Measurements from ENCODE around the gene PGGT1B. TPM values are rescaled to one million over a fixed set of nuclear protein-coding genes. Genes with fewer than 3 reads are reported as not detected.
A peak's percentile ranks its signal among the peaks of the same experiment; 100 is the strongest.

PGGT1B gene
- 10 to 100 TPM; 39.5 to 60.1 (median 46.1) TPM for total RNA-seq
- total RNA-seq (2013), result 46.9 TPM

DNA sequence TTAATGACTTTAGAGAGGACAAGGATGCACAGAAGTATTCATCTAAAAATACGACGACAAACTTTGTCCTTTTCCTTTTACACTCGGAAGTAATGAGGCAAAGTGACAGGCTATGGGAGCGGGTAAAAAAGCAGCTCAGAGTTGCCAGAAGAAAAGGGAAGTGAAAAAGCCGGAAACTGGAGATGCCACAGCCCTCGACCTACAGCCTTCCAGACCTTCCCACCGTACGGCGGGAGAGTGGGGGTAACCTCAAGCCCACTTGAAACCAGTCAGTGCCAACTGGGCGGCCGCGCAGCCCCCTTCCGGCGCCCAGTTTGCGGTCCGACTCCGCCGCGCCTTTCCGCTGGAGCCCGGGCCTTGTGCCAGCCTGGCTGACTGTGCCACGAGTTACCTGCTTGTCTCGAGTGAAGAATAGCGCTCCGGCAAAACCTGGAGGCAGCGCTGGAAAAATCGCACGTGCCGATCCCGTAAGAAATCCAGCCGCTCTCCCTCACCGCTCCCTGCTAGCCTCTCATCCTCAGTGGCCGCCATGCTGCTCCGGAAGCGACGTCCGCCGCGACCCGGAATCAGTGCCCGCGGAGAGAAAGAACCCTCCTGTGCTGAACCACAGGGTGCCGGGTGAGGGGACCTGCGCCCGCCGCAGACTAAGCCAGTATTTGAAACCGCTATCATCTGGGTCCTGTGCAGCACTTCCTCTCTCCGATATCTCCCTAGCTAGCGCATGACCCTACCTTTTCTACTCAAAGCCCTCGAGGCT, at the start of gene PGGT1B:
Gene PGGT1B (minus strand): TSS at position 557 of the 757 bp plus-strand sequence. CDS start 26 bp downstream, at position 531.
- Histone ChIP-seq H3K9me3 (ENCODE audit: control insufficient read depth, insufficient read depth, low read length) (no peaks in the 10 kb centered on the region), H3K36me3 (ENCODE audit: control insufficient read depth, insufficient read depth, low read length) (peaks cover 6% of the 10 kb centered on the region), H3K27ac (ENCODE audit: low read length) (peak within 1 kb of the TSS; percentile 94), H3K4me3 (ENCODE audit: low read length) (peak within 1 kb of the TSS; percentile 99), H3K4me1 (ENCODE audit: control insufficient read depth, insufficient read depth, low read length) (peaks cover 8% of the 10 kb centered on the region), H3K27me3 (ENCODE audit: control insufficient read depth, insufficient read depth, low read length) (no peaks in the 10 kb centered on the region)
- whole genome bisulfite sequencing (ENCODE audit: insufficient coverage), result under 1% methylated on average over 50 of the region's 50 CpGs
- Mint-ChIP-seq H3K27ac (peak within 1 kb of the TSS; percentile 91 to 94), H3K9me3 (no peaks in the 10 kb centered on the region), H3K4me3 (peak within 1 kb of the TSS; percentile 92), H3K27me3 (ENCODE audit: low read depth in 2 of 2) (no peaks in the 10 kb centered on the region), H3K4me1 (peaks cover 50 to 52% of the 10 kb centered on the region in 2 donors), H3K36me3 (peaks cover 6% of the 10 kb centered on the region)
- peak; percentile 90 to 94 (median 93) for ATAC-seq
- DNase-seq, result peak; percentile 58 to 80
- intact Hi-C loops (cut with micrococcal nuclease), result loop anchor here (5.0 kb wide), 1 partner anchor 160 kb away; no protein-coding TSS in a partner anchor
- no peak for TF ChIP-seq CTCF (IDR thresholded peaks at IDR 0.05)

- H3K9me3 ChIP-seq (ENCODE audit: control insufficient read depth, insufficient read depth, low read length), result no peaks in the 10 kb centered on the region
- no peak overlapping the region for H3K4me3 ChIP-seq (ENCODE audit: low read length)
- no peaks in the 10 kb centered on the region for H3K4me1 ChIP-seq (ENCODE audit: control insufficient read depth, insufficient read depth, low read length)
- TF ChIP-seq CTCF (IDR thresholded peaks at IDR 0.05), result peak; percentile 79
- no peak overlapping the region for H3K27ac ChIP-seq (ENCODE audit: low read length)
- no peak overlapping the region for H3K4me3 Mint-ChIP-seq
- ATAC-seq (peak in 2 of 3 donors; percentile 46 to 53), DNase-seq (peak in 1 of 2 donors; percentile 70)
- 60% methylated on average over 1 of the region's 1 CpG for WGBS (ENCODE audit: insufficient coverage)
- intact Hi-C loops (cut with micrococcal nuclease), result loop anchor here (1.0 to 5.0 kb wide), 4 partner anchors 264 to 757 kb away; no protein-coding TSS in a partner anchor
- H3K27ac Mint-ChIP-seq, result no peak overlapping the region
- no peaks in the 10 kb centered on the region for H3K36me3 ChIP-seq (ENCODE audit: control insufficient read depth, insufficient read depth, low read length)
- peaks cover 6% of the 10 kb centered on the region for H3K27me3 ChIP-seq (ENCODE audit: control insufficient read depth, insufficient read depth, low read length)
- peaks cover 22 to 48% of the 10 kb centered on the region in 2 donors for H3K27me3 Mint-ChIP-seq (ENCODE audit: low read depth in 2 of 2)
- no peaks in the 10 kb centered on the region for H3K9me3 Mint-ChIP-seq
- H3K36me3 Mint-ChIP-seq, result no peaks in the 10 kb centered on the region
- no peaks in the 10 kb centered on the region for H3K4me1 Mint-ChIP-seq
Observed at GRCh38 chr5:115309751-115310370, 47.2 kb upstream of the PGGT1B start.

DNA sequence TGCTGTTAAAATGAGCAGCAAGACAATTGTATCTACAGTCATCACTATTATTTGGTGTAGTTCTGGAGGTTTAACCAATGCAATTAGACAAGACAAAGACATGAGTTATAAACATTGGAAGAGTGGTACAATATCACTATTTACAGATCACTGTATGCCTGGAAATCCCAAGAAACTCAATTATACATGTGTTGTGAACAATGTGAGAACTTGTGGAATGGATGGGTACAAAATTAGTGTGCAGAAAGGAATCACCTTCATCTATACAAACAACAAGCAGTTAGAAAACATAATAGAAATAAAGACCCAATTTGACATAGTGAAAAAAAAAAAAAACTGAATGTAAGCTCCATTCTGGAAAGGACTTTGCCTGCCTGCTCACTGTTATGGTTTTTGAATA, 46.1 kb upstream of the PGGT1B start:
- H3K9me3 ChIP-seq (ENCODE audit: control insufficient read depth, insufficient read depth, low read length), result no peaks in the 10 kb centered on the region
- DNase-seq, result no peak
- Mint-ChIP-seq H3K4me3 (no peak overlapping the region), H3K27ac (no peak overlapping the region), H3K4me1 (no peaks in the 10 kb centered on the region), H3K9me3 (no peaks in the 10 kb centered on the region), H3K27me3 (ENCODE audit: low read depth in 2 of 2) (peaks cover 26 to 52% of the 10 kb centered on the region in 2 donors), H3K36me3 (no peaks in the 10 kb centered on the region)
- no peak for TF ChIP-seq CTCF (IDR thresholded peaks at IDR 0.05)
- ATAC-seq, result no peak
- H3K4me3 ChIP-seq (ENCODE audit: low read length), result no peak overlapping the region
- no peak overlapping the region for H3K27ac ChIP-seq (ENCODE audit: low read length)
- H3K36me3 ChIP-seq (ENCODE audit: control insufficient read depth, insufficient read depth, low read length), result no peaks in the 10 kb centered on the region
- H3K27me3 ChIP-seq (ENCODE audit: control insufficient read depth, insufficient read depth, low read length), result peaks cover 11% of the 10 kb centered on the region
- intact Hi-C loops (cut with micrococcal nuclease), result loop anchor here (1.0 to 5.0 kb wide), 4 partner anchors 265 to 758 kb away; no protein-coding TSS in a partner anchor
- H3K4me1 ChIP-seq (ENCODE audit: control insufficient read depth, insufficient read depth, low read length), result no peaks in the 10 kb centered on the region

All from natural killer cell (primary cell).